AG04449 (cell line): ENCODE measurements around the gene MAGI1.

Source experiments
- CTCF ChIA-PET: fragments of 350-600 bp; formaldehyde crosslinking; extraction: SDS; loops from one replicate; lab custom pipeline; 2021; ENCODE audit warnings: antibody characterized with exemption; lab: Yijun Ruan, JAX
- POLR2A ChIA-PET: fragments of 400-600, 350-600 bp; formaldehyde crosslinking; extraction: SDS; loops from one replicate; lab custom pipeline; 2020; ENCODE audit warnings: antibody characterized with exemption, inconsistent platforms; lab: Yijun Ruan, JAX
- DNase-seq: peaks from one replicate; pipeline ENCODE4 v3.0.0-alpha.2; 2010; ENCODE audit warnings: low read depth, low spot score
- H3K4me3 ChIP-seq: 2 replicates; pipeline ENCODE4 v1.5.1; 2011; ENCODE audit warnings: low read depth, mild to moderate bottlenecking, control low read depth, low read length
- TF ChIP-seq, protein P1 (sequence below): IDR thresholded peaks from one replicate; pipeline ENCODE4 v1.5.1; 2011; ENCODE audit warnings: mild to moderate bottlenecking, moderate library complexity, low read length, control low read depth, inconsistent platforms; ENCODE audit not compliant: insufficient read depth; ENCODE audit errors: missing control alignments

MAGI1 gene

DNA sequence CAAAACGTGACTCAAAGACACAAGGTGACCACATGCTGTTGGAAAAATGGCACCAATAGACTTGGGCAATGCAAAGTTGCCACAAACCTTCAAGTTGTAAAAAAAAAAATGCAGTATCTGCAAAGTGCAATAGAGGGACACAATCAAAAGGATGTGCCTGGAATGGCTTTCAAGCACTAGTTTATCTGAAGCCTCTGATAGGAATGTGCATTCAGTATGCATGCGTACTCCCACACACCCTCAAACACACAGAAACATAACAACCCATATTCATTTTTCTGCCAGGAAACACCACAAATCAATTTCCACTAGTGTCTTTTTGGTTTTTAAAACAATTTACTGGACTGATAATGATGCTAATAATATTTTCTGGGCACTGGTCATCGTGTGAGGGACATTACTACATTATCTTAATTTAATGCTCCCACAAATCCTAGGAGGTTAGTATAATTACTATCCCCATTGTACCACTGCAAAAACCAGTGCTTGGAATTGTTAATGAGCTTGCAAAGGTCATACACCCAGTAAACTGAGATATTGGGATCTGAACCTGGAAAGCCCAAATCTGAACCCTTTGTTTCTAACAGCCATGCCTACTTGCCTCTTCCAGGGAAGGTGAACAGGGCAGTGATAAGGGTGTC, 298.7 kb downstream of the MAGI1 start:
- CTCF ChIA-PET, result interaction anchor here (1.8 to 3.2 kb wide), 2 partner anchors 9 to 11 kb away, joined by 12 to 23 read pairs; no protein-coding TSS in a partner anchor
- TF ChIP-seq, protein P1, sequence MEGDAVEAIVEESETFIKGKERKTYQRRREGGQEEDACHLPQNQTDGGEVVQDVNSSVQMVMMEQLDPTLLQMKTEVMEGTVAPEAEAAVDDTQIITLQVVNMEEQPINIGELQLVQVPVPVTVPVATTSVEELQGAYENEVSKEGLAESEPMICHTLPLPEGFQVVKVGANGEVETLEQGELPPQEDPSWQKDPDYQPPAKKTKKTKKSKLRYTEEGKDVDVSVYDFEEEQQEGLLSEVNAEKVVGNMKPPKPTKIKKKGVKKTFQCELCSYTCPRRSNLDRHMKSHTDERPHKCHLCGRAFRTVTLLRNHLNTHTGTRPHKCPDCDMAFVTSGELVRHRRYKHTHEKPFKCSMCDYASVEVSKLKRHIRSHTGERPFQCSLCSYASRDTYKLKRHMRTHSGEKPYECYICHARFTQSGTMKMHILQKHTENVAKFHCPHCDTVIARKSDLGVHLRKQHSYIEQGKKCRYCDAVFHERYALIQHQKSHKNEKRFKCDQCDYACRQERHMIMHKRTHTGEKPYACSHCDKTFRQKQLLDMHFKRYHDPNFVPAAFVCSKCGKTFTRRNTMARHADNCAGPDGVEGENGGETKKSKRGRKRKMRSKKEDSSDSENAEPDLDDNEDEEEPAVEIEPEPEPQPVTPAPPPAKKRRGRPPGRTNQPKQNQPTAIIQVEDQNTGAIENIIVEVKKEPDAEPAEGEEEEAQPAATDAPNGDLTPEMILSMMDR, result no peak
- DNase-seq, result no peak
- POLR2A ChIA-PET, result no interaction called here
- H3K4me3 ChIP-seq, result no peak overlapping the region

DNA sequence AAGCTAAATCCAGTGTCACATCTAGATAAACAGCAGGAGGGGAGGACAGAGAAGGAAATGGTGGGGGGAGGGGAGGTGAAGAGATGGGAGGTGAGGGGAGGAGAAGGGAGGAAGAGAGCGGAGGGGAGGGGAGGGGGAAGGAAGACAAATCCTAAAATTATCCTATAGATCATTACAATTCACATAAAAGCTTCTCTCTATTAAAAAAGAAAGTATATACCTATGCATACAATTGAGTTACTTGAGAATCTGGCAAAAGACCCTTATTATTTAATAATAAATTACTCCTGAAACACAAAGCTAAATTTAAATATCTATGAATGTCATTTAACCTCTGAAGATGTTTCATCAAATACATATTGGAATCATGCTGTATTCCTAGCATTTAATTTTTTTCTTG, 303.9 kb downstream of the MAGI1 start:
- TF ChIP-seq, protein P1, result no peak
- H3K4me3 ChIP-seq, result no peak overlapping the region
- ChIA-PET POLR2A (no interaction called here), CTCF (interaction anchor here (0.7 to 3.1 kb wide), 3 partner anchors 17 to 296 kb away, joined by 3 to 20 read pairs (median 5); no protein-coding TSS in a partner anchor)
- no peak for DNase-seq

DNA sequence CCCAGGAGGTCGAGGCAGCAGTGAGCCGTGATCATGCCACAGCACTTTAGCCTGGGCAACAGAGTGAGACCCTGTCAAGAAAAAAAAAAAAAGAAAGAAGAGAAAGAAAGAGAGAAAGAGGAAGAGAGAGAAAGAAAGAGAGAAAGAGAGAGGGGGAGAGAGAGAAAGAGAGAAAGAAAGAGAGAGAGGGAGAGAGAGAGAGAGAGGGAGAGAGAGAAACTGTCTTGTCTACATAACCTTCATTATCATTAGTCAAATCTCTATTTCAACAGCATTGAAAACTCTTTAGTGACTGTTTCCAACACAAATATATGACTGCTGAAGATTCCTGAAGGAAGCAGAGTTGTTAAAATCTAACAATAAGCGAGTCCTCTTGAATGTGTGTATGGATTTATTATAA, 304.3 kb downstream of the MAGI1 start:
- TF ChIP-seq, protein P1, result no peak
- no peak overlapping the region for H3K4me3 ChIP-seq
- DNase-seq, result no peak
- POLR2A ChIA-PET, result no interaction called here
- CTCF ChIA-PET, result interaction anchor here (1.2 to 3.7 kb wide), 3 partner anchors 9 to 295 kb away, joined by 5 to 20 read pairs (median 14); no protein-coding TSS in a partner anchor

DNA sequence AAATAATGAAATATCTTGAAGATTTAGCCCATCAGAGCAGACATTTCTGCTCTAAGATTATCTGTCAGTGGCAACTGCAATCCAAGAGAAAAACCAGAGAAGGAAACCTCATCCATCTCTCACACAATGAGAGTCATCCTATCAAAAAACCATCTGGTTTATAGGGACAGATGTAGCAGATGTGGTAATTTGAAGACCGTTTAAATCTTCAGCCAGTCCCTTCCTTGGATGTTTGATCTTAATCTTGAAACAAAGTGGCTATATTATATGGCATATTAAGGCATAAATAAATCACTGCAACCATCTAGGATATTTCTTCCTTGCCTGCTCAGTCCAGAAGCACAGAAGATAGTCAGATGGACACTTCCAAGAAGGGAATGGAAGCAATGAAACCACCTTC, 305.3 kb downstream of the MAGI1 start:
- DNase-seq, result no peak
- ChIA-PET POLR2A (no interaction called here), CTCF (interaction anchor here (1.0 to 5.0 kb wide), 8 partner anchors 10 to 462 kb away, joined by 3 to 52 read pairs (median 10); no protein-coding TSS in a partner anchor)
- no peak overlapping the region for H3K4me3 ChIP-seq
- TF ChIP-seq, protein P1, result no peak

DNA sequence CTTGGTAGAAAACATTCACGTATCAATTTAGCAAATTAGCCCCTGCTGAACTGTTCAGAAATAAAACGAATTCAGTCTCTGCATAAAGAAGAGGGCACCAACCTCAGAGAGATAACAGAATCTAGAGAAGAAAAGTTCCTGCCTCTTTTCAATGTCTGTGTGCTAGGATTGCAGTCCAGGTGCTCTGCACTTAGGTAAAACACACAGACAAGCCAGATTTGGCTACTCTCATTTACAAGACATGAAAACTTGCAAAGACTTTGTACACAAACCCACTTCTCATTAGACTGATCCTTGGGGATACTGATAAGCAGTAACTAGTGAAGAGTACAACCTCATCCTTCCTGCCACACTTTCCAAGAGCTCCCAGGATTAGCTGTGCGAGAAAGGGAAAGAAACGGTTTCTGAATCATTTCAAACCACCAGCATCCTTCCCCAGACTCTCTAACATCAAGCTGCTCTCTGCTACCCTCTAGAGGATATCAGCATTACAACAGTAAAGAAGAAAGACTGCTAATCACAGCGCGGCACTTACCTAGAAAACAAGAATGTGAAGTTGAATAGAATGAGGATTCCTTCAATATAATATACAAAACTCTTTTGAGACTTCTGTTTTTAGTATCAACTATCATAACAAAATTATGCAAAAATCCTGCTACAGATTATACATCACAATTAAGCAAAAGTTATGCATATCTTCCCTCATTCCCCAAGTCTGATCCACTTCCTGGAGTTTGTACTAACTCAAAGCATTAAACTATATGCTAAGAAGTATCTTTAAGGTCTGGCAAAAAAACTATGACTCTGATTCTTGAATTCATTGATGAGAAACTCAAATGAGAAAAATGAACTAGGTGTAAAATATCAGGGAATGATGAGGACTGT, 306.4 kb downstream of the MAGI1 start:
- POLR2A ChIA-PET, result interaction anchor here (0.6 kb wide), 1 partner anchor 1230 kb away, joined by 3 read pairs; no protein-coding TSS in a partner anchor
- CTCF ChIA-PET, result interaction anchor here (0.7 to 5.0 kb wide), 31 partner anchors 9 to 1199 kb away, joined by 3 to 52 read pairs (median 4); partner anchors contain the start of gene SLC25A26

More for the DNA sequence above, 306.4 kb downstream of the MAGI1 start:
- TF ChIP-seq, protein P1, result peak; percentile 72
- no peak overlapping the region for H3K4me3 ChIP-seq
- DNase-seq, result no peak
